NT2/D1 (cell line): ENCODE measurements around the gene UQCR11.
A peak's percentile ranks its signal among the peaks of the same experiment; 100 is the strongest.

Experiments used
- DNase-seq: peaks from one replicate; pipeline ENCODE4 v3.0.0-alpha.2; 2011; ENCODE audit warnings: low read depth, low spot score
- H3K27me3 ChIP-seq: 2 replicates; pipeline ENCODE4 v1.6.0; 2011; ENCODE audit warnings: mild to moderate bottlenecking; ENCODE audit not compliant: insufficient read length, insufficient read depth
- H3K36me3 ChIP-seq: 2 replicates; pipeline ENCODE4 v1.6.1; 2011; ENCODE audit warnings: mild to moderate bottlenecking, low read length, mixed read lengths; ENCODE audit not compliant: insufficient read depth, insufficient read length
- H3K4me1 ChIP-seq: 2 replicates; pipeline ENCODE4 v1.5.1; 2011; ENCODE audit not compliant: insufficient read depth, insufficient read length
- H3K4me3 ChIP-seq: 2 replicates; pipeline ENCODE4 v1.5.1; 2011; ENCODE audit warnings: low read depth; ENCODE audit not compliant: insufficient read length
- H3K9ac ChIP-seq: 2 replicates; pipeline ENCODE4 v1.6.0; 2011; ENCODE audit warnings: low read depth; ENCODE audit not compliant: insufficient read length
- H3K9me3 ChIP-seq: 2 replicates; pipeline ENCODE4 v1.5.1; 2011; ENCODE audit warnings: mild to moderate bottlenecking, low read length; ENCODE audit not compliant: insufficient read depth
- SUZ12 ChIP-seq: IDR thresholded peaks from 2 replicates; pipeline ENCODE4 v1.6.1; 2011; ENCODE audit not compliant: insufficient read length, insufficient read depth; ENCODE audit errors: extremely low read depth
- YY1 ChIP-seq: IDR thresholded peaks from 2 replicates; pipeline ENCODE4 v1.6.1; 2011; ENCODE audit not compliant: insufficient read length, insufficient read depth
- ZNF274 ChIP-seq: IDR thresholded peaks from 2 replicates; pipeline ENCODE4 v1.6.1; 2011; ENCODE audit warnings: mild to moderate bottlenecking, low read depth, low read length

Gene UQCR11

GRCh38 chr19:1649706-1650649 is 44.7 kb upstream of the UQCR11 start:
- Histone ChIP-seq H3K4me3 (peak overlapping the region; percentile 76), H3K36me3 (peaks cover 52% of the 10 kb centered on the region), H3K9me3 (peaks cover 14% of the 10 kb centered on the region; the same call in 1 of the 2 replicates), H3K4me1 (peaks cover 34% of the 10 kb centered on the region), H3K9ac (peak overlapping the region; percentile 90), H3K27me3 (no peaks in the 10 kb centered on the region)
- DNase-seq = no peak
- TF ChIP-seq YY1 = no peak
- no peak for TF ChIP-seq ZNF274
- no peak for TF ChIP-seq SUZ12

GRCh38 chr19:1648920-1649541 is 43.8 kb upstream of the UQCR11 start:
- TF ChIP-seq YY1 (no peak), SUZ12 (no peak), ZNF274 (no peak)
- Histone ChIP-seq H3K9ac (no peak overlapping the region), H3K9me3 (peaks cover 14% of the 10 kb centered on the region; the same call in 1 of the 2 replicates), H3K27me3 (no peaks in the 10 kb centered on the region), H3K4me1 (peaks cover 35% of the 10 kb centered on the region), H3K36me3 (peaks cover 61% of the 10 kb centered on the region), H3K4me3 (no peak overlapping the region)
- DNase-seq = no peak

- H3K36me3 ChIP-seq = peaks cover 67% of the 10 kb centered on the region
- no peak overlapping the region for H3K4me3 ChIP-seq
- no peak overlapping the region for H3K9ac ChIP-seq
Observed at GRCh38 chr19:1648459-1648849, 43.2 kb upstream of the UQCR11 start.

GRCh38 chr19:1647501-1648458 is 42.5 kb upstream of the UQCR11 start:
- no peak overlapping the region for H3K4me3 ChIP-seq

More at GRCh38 chr19:1648459-1648849, 43.2 kb upstream of the UQCR11 start:
- Histone ChIP-seq H3K27me3 (no peaks in the 10 kb centered on the region), H3K4me1 (peaks cover 36% of the 10 kb centered on the region), H3K9me3 (peaks cover 14% of the 10 kb centered on the region; the same call in 1 of the 2 replicates)
- DNase-seq = no peak
- TF ChIP-seq SUZ12 (no peak), ZNF274 (no peak), YY1 (no peak)

GRCh38 chr19:1646659-1647453 is 41.6 kb upstream of the UQCR11 start:
- Histone ChIP-seq H3K36me3 (peaks cover 83% of the 10 kb centered on the region), H3K9me3 (peaks cover 14% of the 10 kb centered on the region; the same call in 1 of the 2 replicates), H3K4me3 (no peak overlapping the region), H3K4me1 (peaks cover 39% of the 10 kb centered on the region), H3K27me3 (no peaks in the 10 kb centered on the region), H3K9ac (peak overlapping the region; percentile 10)
- DNase-seq = no peak
- no peak for TF ChIP-seq YY1
- TF ChIP-seq SUZ12 = no peak
- no peak for TF ChIP-seq ZNF274

More at GRCh38 chr19:1647501-1648458, 42.5 kb upstream of the UQCR11 start:
- peak overlapping the region; percentile 36 for H3K9ac ChIP-seq
- peaks cover 14% of the 10 kb centered on the region; the same call in 1 of the 2 replicates for H3K9me3 ChIP-seq
- peaks cover 36% of the 10 kb centered on the region for H3K4me1 ChIP-seq
- DNase-seq = no peak
- peaks cover 74% of the 10 kb centered on the region for H3K36me3 ChIP-seq
- TF ChIP-seq ZNF274 (no peak), SUZ12 (no peak), YY1 (no peak)
- H3K27me3 ChIP-seq = no peaks in the 10 kb centered on the region

- H3K36me3 ChIP-seq = peaks cover 90% of the 10 kb centered on the region
- H3K27me3 ChIP-seq = no peaks in the 10 kb centered on the region
- TF ChIP-seq ZNF274 (no peak), YY1 (no peak), SUZ12 (no peak)
- H3K4me3 ChIP-seq = no peak overlapping the region
- H3K9ac ChIP-seq = no peak overlapping the region
- DNase-seq = no peak
- peaks cover 39% of the 10 kb centered on the region for H3K4me1 ChIP-seq
- H3K9me3 ChIP-seq = peaks cover 14% of the 10 kb centered on the region; the same call in 1 of the 2 replicates
Observed at GRCh38 chr19:1646149-1646548, 40.9 kb upstream of the UQCR11 start.
